ENCODE results near the gene HOXC12.

GRCh38 chr12:53965281-53966084, 10.8 kb downstream of the HOXC12 start:
- TF ChIP-seq CTCF (conservative IDR thresholded peaks at IDR 0.05; ENCODE audit: low read length) (no peak), EZH2phosphoT487 (IDR thresholded peaks at IDR 0.05; ENCODE audit: borderline replicate concordance, low read depth, low read length) (no peak)

All from OCI-LY7 (cell line).